Measurements from ENCODE around the gene ADARB2.

ADARB2 gene

DNA sequence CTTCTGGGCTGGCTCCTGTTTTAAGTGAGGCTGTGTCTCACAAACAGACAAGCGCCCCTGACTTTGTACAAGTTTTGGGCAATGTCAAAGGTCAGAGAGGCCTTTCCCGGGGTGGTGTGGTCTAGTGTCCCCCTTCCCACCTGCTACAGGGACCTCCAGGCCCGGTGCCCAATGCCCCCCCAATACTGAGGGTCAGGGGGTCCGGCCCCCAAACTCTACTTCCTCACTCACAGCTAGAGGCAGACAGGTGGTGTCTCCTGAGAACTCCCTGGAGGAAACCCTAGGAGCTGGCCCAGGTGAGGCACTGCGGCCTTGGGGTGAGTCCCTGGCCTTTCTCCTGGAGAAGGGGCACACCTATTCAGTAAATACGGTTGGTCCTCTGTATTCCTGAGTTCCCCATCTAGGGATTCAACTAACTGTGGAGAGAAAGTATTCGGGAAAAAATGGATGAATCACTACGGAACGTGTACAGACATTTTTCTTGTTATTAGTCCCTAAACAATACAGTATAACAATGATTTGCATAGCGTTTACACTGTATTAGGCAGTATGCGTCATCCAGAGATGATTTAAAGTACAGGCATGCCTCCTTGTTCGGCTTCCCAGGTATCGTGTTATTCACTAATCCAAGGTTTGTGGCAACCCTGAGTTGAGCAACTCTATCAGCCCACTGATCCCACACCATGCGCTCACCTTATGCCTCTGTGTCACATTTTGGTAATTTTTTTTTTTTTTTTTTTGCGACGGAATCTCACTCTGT, 373.0 kb downstream of the ADARB2 start:
- ATAC-seq (ENCODE audit: low read depth) (peak; percentile 93), DNase-seq (ENCODE audit: low spot score) (no peak)
- no peaks in the 10 kb centered on the region for H3K27me3 ChIP-seq (ENCODE audit: insufficient read depth, poor library complexity, severe bottlenecking)
- H3K4me3 ChIP-seq (ENCODE audit: severe bottlenecking): no peak overlapping the region
- H3K9me3 ChIP-seq (ENCODE audit: severe bottlenecking): no peaks in the 10 kb centered on the region
- peaks cover 38% of the 10 kb centered on the region for H3K4me1 ChIP-seq (ENCODE audit: insufficient read depth, poor library complexity, severe bottlenecking)
- TF ChIP-seq, protein P1, sequence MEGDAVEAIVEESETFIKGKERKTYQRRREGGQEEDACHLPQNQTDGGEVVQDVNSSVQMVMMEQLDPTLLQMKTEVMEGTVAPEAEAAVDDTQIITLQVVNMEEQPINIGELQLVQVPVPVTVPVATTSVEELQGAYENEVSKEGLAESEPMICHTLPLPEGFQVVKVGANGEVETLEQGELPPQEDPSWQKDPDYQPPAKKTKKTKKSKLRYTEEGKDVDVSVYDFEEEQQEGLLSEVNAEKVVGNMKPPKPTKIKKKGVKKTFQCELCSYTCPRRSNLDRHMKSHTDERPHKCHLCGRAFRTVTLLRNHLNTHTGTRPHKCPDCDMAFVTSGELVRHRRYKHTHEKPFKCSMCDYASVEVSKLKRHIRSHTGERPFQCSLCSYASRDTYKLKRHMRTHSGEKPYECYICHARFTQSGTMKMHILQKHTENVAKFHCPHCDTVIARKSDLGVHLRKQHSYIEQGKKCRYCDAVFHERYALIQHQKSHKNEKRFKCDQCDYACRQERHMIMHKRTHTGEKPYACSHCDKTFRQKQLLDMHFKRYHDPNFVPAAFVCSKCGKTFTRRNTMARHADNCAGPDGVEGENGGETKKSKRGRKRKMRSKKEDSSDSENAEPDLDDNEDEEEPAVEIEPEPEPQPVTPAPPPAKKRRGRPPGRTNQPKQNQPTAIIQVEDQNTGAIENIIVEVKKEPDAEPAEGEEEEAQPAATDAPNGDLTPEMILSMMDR (IDR thresholded peaks at IDR 0.05; ENCODE audit: poor library complexity, severe bottlenecking): no peak
- H3K27ac ChIP-seq (ENCODE audit: poor library complexity, severe bottlenecking): peak overlapping the region; percentile 62
- H3K36me3 ChIP-seq (ENCODE audit: low read depth): no peaks in the 10 kb centered on the region

GRCh38 chr10:1363446-1364121, 373.7 kb downstream of the ADARB2 start:
- TF ChIP-seq, protein P1 (IDR thresholded peaks at IDR 0.05; ENCODE audit: poor library complexity, severe bottlenecking): no peak
- no peak for DNase-seq (ENCODE audit: low spot score)
- ATAC-seq (ENCODE audit: low read depth): no peak
- H3K4me3 ChIP-seq (ENCODE audit: severe bottlenecking): no peak overlapping the region
- no peaks in the 10 kb centered on the region for H3K36me3 ChIP-seq (ENCODE audit: low read depth)
- peaks cover 46% of the 10 kb centered on the region for H3K4me1 ChIP-seq (ENCODE audit: insufficient read depth, poor library complexity, severe bottlenecking)
- peak overlapping the region; percentile 62 for H3K27ac ChIP-seq (ENCODE audit: poor library complexity, severe bottlenecking)
- H3K27me3 ChIP-seq (ENCODE audit: insufficient read depth, poor library complexity, severe bottlenecking): no peaks in the 10 kb centered on the region
- no peaks in the 10 kb centered on the region for H3K9me3 ChIP-seq (ENCODE audit: severe bottlenecking)

- no peaks in the 10 kb centered on the region for H3K9me3 ChIP-seq (ENCODE audit: severe bottlenecking)
These were observed 374.5 kb downstream of the ADARB2 start for GRCh38 chr10:1362589-1363445.

DNA sequence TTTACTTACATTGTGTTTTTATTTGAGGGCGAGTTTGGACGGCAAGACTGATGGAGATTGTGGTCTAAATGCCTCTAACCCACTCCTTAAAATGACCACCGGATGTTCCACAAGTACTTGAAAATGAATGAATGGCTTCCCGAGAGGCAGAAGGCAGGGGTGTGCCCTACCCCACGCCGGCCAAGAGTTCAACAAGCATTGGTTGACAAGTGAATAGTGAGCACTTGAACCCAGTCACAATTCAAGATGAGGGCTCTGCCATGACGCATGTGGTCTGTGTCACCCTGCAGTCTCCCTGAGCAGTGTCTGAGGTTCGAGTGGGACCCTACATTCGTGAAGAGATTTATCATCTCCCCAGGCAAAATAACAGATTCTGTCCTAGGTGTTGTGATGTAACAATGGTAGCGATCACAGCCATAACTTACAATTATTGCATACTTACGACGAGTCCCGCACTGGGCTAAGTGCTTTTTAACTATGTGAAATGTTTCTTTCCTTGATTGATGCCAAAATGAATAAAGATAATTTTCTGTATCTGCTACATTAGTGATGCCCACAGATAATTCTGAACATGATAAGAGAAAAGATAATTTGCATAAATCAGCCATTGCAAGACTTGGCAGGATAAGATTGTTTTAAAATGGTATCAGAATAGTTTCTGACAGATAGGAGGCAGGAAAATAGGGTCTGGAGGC, 375.8 kb downstream of the ADARB2 start:
- Histone ChIP-seq H3K36me3 (ENCODE audit: low read depth) (no peaks in the 10 kb centered on the region), H3K4me1 (ENCODE audit: insufficient read depth, poor library complexity, severe bottlenecking) (peaks cover 43% of the 10 kb centered on the region), H3K27me3 (ENCODE audit: insufficient read depth, poor library complexity, severe bottlenecking) (no peaks in the 10 kb centered on the region), H3K27ac (ENCODE audit: poor library complexity, severe bottlenecking) (no peak overlapping the region), H3K9me3 (ENCODE audit: severe bottlenecking) (no peaks in the 10 kb centered on the region), H3K4me3 (ENCODE audit: severe bottlenecking) (no peak overlapping the region)
- DNase-seq (ENCODE audit: low spot score) (no peak), ATAC-seq (ENCODE audit: low read depth) (no peak)
- TF ChIP-seq, protein P1 (IDR thresholded peaks at IDR 0.05; ENCODE audit: poor library complexity, severe bottlenecking): no peak

More at GRCh38 chr10:1362589-1363445, 374.5 kb downstream of the ADARB2 start:
- Histone ChIP-seq H3K27me3 (ENCODE audit: insufficient read depth, poor library complexity, severe bottlenecking) (no peaks in the 10 kb centered on the region), H3K27ac (ENCODE audit: poor library complexity, severe bottlenecking) (no peak overlapping the region), H3K4me1 (ENCODE audit: insufficient read depth, poor library complexity, severe bottlenecking) (peaks cover 46% of the 10 kb centered on the region), H3K4me3 (ENCODE audit: severe bottlenecking) (no peak overlapping the region), H3K36me3 (ENCODE audit: low read depth) (no peaks in the 10 kb centered on the region)
- ATAC-seq (ENCODE audit: low read depth) (no peak), DNase-seq (ENCODE audit: low spot score) (no peak)
- TF ChIP-seq, protein P1 (IDR thresholded peaks at IDR 0.05; ENCODE audit: poor library complexity, severe bottlenecking): no peak

All from RWPE2 (cell line).